HG02885 (cell line): ENCODE data around the gene TRPV4.

Experiments
- ATAC-seq: cut with Tn5 transposase; IDR thresholded peaks from one replicate; pipeline ENCODE4 v1.9.1; 2021; ENCODE audit warnings: mild to moderate bottlenecking; ENCODE audit not compliant: unreplicated experiment, poor library complexity

Gene TRPV4

DNA sequence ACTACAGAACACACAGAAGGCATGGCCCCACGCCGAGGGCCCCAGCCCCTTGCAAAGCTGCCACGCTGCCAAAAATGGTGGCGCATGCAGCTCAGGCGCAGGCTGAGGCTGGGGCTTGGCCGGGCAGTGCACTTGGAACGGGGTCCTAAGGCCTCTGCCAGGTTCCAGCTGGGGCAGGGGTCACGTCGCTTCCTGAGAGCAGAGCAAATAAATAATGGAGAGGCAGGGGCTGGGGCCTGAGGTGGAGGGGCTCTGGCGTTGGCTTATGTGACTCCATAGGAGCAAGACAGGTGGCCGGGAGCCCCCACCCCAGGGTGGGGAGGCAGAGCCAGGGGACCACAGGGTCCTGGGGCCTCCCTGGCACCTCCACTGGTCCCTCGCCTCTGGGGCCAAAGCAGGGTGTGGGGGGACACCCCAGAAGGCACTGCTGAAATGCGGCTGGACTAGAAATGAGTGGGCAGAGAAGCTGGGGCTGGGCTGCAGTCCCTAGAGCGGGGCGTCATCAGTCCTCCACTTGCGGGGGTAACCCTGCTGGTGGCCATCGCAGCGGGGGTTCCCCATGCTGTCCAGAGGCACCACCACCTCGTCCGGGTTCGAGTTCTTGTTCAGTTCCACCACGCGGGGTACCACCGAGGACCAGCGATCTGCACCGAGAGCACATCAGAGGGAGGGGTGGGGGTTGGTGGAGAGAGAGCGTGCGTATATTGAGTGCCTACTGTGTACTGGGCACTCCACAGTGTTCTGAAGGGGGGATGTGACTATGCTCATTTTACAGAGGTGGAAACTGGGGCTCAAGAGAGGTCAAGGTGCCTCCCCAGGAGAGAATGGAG is 49.8 kb downstream of the TRPV4 start:
- ATAC-seq, result no peak

DNA sequence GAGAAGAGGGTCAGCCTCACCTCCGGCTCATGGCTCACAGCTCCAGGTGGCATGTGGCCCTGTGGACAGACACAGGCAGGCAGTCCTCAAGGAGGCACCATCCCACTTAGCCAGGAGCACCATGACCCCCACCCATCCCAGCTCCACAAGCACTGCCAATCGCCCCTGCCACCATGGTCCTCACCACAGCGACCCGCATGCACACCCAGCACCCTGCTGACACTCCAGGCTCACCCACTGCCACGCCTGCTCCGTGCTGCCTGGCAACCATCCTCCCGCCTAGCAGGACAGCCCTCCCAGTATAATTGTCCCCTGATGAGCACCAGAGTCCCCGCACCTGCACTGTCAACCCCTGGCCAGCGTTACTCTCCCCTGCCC is 50.9 kb downstream of the TRPV4 start:
- no peak for ATAC-seq

DNA sequence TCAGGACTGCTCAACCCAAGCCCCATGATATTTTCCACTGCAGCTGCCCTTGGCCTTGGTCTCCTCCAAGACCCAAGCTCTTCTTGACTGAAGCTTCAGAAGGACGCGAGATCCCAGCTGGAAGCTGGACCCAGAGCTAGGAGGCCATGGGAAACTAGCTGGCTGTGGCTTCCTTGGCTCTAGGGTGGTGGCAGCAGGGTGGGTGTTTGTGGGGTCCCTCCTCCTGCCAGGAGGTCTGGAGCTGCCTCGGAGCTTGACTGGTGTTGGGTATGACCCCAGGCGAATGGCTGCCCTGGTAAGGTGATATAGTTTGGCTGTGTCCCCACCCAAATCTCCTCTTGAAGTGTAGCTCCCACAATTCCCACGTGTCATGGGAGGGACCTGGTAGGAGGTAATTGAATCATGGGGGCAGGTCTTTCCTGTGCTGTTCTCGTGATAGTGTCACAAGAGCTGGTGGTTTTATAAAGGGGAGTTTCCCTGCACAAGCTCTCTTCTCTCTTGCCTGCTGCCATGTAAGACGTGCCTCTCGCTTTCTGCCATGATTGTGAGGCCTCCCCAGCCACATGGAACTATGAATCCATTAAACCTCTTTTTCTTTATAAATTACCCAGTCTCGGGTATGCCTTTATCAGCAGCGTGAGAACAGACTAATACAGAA is 51.4 kb downstream of the TRPV4 start:
- ATAC-seq, result no peak

DNA sequence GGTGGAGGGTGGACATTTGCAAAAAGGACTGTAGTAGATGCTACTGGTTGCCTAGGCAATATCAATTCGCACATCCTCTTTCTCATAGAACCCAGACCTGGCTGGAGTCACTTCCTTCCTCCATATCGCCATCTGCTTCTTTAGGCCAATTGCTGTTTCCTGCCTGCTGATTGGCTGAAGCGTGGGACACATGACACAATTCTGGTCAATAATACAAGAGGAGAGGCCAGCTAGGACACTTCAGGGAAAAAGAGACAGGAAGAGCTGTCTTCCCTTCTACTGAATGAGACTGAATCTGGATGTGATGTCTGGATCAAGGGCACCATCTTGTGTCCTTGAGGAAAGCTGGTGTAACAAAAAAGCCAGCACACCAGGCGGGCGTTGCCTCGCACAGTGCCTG is 53.8 kb downstream of the TRPV4 start:
- no peak for ATAC-seq

- ATAC-seq, result no peak
Measured at GRCh38 chr12:109778684-109779083, 54.5 kb downstream of the TRPV4 start.

DNA sequence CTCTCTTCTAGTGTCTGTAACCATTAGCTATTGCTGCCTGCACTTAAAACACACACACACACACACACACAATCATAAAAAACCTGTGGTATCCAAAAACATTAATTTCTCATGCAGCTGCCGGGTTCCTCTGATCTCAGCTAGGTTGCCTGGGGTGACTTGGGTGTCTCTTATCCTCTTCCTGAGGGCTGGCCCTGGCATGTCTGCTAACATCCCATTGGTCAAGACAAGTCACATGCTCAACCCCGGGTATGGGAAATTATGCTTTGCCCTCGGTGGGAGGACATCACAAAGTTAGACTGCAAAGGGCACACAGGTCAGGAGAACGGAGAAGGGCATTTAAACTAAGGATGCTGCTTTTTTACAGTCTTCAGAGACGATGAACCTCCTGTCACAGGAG is 55.7 kb downstream of the TRPV4 start:
- no peak for ATAC-seq

- no peak for ATAC-seq
Measured at GRCh38 chr12:109776624-109777023, 56.6 kb downstream of the TRPV4 start.

- ATAC-seq, result no peak
Measured at GRCh38 chr12:109775172-109775881, 57.9 kb downstream of the TRPV4 start.

GRCh38 chr12:109773384-109774011 is 59.7 kb downstream of the TRPV4 start:
- no peak for ATAC-seq

- no peak for ATAC-seq
Measured at GRCh38 chr12:109772622-109773321, 60.4 kb downstream of the TRPV4 start.

DNA sequence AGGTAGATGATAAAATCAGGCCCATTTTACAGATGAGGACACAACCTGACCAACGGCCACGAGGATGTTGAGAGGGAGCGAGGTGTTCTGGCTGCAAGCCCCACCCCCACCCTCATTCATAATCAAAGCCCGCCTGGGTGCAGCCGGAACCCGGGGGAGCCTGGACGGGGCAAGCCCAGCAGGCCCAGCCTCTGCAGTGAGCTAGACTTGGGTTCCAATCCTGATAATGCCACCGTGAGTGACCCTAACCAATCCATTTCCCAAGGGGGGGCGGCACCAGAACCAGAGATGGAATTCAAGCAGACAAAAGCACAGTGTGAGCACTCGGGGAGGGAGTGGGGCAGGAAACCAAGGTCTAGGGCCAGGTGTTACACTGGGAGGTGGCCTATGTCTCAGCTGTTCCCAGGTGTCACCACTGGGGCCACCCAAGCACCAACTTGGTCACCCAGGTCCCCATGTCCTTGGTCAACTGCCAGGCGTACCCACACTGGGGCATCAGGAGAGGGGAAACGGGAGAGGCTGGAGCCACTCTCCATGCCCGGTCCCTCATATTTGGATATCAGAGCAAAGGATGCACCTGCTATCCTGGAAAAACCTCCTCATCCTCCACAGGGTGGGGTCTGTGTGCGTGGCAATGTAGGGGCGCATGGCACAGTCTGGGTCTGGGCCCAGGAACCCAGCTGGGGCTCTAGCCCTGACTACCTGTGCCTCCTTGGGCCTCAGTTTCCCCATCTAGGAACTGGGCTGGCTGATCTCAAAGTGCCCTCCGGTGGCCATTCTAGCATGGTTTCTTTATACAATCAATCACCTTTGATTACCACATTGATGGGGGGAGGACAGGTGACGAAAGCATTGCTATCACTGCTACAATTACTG is 61.2 kb downstream of the TRPV4 start:
- ATAC-seq, result no peak

DNA sequence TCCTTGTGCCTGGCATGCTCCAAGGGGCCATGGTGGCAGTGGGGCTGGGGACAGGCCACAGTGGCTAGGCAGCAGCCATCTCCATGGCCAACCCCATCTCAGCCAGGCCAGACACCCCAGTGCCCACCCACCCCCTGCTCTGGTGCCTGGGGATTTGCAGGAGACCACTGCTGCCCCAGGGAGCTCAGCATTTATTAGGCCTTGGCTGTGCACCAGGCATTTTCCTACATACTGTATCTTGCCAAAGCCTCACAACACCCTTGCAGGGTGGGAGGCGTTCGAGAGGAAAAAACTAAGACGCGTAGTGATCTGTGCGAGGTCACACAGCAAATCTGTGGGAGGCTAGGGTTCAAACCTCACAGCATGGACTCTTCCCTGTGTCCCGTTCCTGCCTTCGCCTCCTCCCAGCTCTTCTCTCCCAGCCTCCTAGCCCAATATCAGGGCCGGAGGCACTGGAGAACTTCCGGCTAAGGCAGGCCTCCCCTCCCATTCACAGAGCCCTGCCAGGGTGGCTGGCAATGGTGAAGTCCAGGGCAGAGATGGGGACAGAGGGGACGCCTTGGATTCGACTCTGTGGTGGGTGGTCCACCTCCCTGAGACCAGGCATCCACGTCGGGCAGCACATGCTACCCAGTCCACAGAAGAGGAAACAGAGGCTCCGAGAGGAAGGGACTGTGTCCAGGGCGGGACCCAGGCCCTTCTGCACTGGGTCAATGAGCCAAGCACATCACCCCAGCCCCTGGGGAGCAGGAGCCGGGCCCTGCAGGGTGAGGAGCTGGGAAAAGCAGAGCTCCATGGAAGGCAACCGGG is 62.1 kb downstream of the TRPV4 start:
- ATAC-seq, result no peak

GRCh38 chr12:109770104-109770860 is 62.9 kb downstream of the TRPV4 start:
- no peak for ATAC-seq

DNA sequence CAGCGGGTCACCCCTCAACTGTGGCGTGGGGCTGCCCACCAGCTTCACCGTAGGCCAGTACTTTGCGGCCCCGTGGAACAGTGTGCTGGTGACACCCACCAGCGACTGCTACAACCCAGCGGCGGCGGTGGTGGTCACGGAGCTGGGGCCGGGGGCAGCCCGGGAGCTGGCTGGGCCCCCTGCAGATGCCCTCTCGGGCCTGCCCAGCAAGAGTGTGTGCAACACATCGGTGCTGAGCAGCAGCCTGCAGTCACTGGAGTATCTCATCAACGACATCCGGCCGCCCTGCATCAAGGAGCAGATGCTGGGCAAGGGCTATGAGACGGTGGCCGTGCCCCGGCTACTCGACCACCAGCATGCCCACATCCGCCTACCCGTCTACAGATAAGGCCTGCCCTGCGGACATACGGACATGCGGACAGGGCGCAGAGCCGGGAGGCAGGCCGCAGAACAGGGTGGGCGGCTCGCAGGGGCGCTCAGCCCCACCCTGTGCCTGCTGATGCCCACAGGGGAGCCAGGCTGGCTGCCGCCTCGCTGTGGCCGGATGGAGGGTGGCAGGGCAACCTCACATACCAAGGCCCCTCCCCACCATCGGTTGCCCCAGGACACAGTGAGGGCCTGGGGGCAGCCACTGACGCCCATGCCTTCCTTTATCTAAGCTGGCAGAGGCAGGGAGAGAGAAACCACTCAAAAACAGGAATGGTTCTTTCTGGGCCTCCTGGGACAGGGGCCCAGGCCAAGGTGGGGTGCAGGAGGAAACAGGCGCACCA is 64.1 kb downstream of the TRPV4 start:
- no peak for ATAC-seq

DNA sequence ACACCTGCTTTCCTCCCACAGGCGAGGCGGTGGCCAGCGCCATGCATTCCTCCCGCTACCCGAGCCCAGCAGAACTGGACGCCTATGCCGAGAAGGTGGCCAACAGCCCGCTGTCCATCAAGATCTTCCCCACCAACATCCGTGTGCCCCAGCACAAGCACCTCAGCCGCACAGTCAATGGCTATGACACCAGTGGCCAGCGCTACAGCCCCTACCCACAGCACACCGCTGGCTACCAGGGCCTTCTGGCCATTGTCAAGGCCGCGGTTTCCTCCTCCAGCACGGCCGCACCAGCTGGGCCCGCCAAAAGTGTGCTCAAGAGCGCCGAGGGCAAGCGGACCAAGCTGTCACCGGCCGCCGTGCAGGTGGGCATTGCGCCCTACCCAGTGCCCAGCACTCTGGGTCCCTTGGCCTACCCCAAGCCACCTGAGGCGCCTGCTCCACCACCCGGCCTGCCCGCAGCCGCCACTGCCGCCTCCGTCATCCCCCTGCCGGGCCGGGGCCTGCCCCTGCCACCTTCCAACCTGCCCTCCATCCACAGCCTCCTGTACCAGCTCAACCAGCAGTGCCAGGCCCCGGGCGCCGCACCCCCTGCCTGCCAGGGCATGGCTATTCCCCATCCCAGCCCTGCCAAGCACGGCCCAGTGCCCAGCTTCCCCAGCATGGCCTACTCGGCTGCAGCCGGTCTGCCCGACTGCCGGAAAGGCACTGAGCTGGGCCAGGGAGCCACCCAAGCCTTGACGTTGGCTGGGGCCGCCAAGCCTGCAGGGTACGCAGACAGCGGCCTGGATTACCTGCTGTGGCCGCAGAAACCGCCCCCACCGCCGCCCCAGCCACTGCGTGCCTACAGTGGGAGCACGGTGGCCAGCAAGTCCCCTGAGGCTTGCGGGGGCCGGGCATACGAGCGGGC is 65.0 kb downstream of the TRPV4 start:
- no peak for ATAC-seq

DNA sequence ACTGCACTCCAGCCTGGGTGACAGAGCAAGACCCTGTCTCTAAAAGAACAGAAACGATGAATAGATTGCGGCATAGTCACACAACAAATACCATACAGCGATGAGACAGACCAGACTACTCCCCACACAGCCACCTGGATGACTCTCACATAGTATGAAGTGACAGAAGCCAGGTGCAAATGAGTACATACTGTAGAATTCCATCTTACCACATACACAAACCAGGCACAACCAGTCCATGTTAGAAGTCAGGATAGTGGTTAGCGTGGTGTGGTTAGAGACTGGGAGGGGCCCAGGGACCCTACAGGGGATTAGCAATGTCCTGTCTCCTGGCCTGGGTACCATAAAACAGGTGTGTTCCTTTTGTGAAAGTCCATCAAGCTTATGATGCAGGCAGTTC is 65.7 kb downstream of the TRPV4 start:
- no peak for ATAC-seq
